HG03025 (cell line): ENCODE data around the gene NDUFS8.

ENCODE experiments used
- ATAC-seq: cut with Tn5 transposase; IDR thresholded peaks from one replicate; pipeline ENCODE4 v1.9.1; 2021; ENCODE audit warnings: mild to moderate bottlenecking, moderate library complexity; ENCODE audit not compliant: unreplicated experiment, low FRiP score

Gene NDUFS8

DNA sequence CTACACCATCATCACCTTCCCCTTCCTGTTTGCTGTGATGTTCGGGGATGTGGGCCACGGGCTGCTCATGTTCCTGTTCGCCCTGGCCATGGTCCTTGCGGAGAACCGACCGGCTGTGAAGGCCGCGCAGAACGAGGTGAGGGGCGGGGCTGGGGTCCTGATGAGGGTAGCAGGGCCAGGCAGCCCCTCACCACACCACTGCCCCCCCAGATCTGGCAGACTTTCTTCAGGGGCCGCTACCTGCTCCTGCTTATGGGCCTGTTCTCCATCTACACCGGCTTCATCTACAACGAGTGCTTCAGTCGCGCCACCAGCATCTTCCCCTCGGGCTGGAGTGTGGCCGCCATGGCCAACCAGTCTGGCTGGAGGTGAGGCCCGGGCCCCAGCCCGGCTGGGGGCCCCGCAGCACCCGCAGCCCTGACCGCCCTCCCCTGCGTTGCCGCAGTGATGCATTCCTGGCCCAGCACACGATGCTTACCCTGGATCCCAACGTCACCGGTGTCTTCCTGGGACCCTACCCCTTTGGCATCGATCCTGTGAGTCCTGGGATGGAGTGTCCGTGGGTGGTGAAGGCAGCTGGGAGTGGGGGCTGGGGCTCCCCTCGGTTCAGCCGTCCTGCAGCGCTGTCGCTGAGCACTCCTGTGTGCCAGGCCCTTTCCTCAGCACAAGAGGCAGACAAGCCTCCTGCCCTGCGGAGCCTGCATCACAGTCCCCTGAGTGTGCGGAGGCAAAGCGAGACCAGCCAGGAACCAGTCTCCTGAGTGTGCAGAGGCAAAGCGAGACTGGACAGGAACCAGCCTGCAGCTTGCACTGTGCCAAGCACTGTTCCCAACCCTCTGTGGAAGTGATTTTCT lies 17.2 kb downstream of the NDUFS8 start:
- no peak for ATAC-seq

- no peak for ATAC-seq
Observed at GRCh38 chr11:68048681-68049508, 18.4 kb downstream of the NDUFS8 start.

DNA sequence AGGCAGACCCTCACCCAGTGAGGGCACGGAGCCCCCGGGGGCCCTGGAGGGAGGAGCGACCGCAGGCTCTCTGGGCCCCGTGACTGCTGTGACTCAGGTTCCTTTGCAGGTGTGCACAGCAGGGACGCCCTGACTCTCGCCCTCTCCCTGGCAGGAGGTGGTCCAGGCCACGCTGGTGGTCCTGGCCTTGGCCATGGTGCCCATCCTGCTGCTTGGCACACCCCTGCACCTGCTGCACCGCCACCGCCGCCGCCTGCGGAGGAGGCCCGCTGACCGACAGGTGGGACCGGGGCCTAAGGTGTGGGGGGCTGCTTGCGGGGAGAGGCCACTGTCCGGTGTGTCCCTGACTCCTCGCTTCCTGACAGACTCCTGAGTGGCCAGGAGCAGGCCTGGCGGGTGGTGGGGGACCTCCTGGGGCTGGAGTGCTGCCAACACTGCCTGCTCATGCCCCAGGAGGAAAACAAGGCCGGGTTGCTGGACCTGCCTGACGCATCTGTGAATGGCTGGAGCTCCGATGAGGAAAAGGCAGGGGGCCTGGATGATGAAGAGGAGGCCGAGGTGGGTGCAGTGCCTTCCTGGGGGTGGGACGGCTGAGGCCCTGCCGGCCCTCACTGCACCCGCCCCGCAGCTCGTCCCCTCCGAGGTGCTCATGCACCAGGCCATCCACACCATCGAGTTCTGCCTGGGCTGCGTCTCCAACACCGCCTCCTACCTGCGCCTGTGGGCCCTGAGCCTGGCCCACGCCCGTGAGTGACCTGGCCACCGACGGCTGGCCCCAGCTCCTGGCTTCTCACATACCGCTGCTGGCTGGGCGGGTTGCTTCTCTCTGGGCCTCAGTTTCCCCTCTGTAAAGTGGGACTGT lies 19.3 kb downstream of the NDUFS8 start:
- no peak for ATAC-seq

DNA sequence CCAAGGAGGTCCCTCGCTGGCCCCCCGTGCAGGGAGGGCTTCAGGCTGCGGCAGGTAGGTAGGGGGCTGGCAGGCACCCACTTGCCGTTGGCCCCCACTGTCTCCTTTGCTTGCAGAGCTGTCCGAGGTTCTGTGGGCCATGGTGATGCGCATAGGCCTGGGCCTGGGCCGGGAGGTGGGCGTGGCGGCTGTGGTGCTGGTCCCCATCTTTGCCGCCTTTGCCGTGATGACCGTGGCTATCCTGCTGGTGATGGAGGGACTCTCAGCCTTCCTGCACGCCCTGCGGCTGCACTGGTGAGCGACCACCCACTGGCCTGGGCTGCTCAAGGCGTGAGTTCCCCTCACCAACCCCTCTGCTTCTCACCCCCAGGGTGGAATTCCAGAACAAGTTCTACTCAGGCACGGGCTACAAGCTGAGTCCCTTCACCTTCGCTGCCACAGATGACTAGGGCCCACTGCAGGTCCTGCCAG lies 19.9 kb downstream of the NDUFS8 start:
- no peak for ATAC-seq

GRCh38 chr11:68051191-68052136 lies 21.0 kb downstream of the NDUFS8 start:
- ATAC-seq: no peak

DNA sequence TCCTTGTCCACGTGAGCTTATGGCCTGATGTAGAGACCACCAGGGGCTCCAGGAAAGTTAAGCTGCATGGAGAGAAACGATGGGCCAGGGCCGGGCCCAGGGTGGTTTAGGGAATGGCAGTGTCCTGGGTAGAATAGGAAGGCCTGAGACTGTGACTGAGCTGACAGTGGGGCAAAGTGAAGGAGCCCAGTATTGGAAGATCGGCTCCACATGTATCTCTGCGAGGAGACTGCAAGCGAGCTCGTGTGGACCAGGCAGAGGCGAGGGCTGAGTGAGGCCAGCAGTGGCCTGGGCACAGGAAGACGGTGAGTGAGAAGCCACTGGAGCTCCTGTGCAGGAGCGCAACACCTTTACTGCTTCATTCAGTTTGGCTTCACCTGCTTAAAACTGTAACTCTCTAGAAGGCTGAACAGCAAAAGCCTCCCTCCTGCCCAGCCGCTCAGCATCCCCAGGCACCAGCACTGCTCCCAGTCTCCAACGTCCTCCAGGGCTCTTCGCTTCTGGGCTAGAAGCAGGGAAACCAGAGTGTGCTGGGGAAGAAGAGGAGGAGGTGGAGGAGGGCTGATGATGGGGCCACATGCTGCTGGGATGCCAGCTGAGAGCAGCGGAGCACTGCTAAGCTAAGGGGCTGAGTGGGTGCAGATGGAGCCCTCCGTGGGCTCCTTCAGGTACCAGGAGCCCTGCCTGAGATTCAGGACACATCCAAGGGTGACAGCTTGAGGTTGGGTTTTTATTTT lies 21.8 kb downstream of the NDUFS8 start:
- ATAC-seq: no peak

GRCh38 chr11:68053117-68053516 lies 22.6 kb downstream of the NDUFS8 start:
- ATAC-seq: no peak

- ATAC-seq: no peak
Observed at GRCh38 chr11:68053981-68054812, 23.7 kb downstream of the NDUFS8 start.

DNA sequence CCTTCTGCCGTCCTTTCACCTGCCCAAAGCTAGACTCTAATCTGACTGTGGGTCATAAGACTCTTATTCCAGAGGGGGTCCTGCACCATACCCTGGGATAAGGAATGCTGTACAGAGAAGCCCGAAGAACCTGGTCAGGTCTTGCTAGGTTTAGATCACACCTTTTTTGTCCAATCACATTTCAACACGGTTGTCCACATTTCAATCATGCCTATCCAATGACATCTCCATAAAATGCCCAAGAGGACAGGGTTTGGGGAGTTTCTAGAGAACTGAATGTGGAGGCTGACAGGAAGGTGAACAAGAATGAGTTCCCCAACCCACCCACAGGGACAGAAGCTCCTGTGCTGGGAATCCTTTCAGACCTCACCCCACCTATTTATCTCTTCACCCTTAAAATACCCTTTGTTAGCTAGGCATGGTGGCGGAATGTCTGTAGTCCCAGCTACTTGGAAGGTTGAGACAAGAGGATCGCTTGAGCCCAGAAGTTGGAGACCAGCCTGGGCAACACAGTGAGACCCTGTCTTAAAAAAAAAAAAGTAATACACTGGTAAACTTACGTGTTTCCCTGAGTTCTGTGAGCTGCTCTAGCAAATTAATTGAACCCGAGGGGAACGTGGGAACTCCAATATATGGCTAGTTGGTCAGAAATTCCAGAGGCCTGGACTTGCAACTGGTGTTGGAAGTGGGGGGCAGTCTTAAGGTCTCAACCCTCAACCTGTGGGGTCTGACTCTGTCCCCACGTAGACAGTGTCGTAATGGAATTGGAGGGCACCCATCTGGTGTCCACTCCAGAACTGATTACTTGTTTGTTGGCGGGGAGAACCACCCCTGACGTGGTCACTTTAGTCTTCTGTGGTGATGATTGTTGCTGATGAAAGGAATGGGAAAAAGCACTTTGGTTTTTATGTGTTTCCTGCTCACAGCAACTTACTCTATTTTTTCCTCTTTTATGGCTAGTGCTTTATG lies 26.1 kb downstream of the NDUFS8 start:
- ATAC-seq: no peak

DNA sequence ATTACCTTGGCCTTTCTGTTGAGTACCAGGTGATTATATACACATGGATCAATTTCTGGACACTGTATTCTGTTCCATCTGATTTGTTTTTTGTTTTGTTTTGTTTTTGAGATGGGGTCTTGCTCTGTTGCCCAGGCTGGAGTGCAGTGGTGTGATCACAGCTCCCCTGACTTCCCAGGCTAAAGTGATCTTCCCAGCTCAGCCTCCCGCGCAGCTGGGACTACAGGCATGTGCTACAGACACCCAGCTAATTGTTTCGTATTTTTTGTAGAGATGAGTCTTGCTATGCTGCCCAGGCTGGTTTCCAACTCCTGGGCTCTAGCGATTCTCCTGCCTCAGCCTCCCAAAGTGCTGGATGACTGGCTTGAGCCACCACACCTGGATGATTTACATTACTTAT lies 27.3 kb downstream of the NDUFS8 start:
- no peak for ATAC-seq

GRCh38 chr11:68061508-68061907 lies 31.0 kb downstream of the NDUFS8 start:
- no peak for ATAC-seq

GRCh38 chr11:68064926-68065325 lies 34.4 kb downstream of the NDUFS8 start:
- no peak for ATAC-seq

GRCh38 chr11:68065841-68066240 lies 35.4 kb downstream of the NDUFS8 start:
- no peak for ATAC-seq

DNA sequence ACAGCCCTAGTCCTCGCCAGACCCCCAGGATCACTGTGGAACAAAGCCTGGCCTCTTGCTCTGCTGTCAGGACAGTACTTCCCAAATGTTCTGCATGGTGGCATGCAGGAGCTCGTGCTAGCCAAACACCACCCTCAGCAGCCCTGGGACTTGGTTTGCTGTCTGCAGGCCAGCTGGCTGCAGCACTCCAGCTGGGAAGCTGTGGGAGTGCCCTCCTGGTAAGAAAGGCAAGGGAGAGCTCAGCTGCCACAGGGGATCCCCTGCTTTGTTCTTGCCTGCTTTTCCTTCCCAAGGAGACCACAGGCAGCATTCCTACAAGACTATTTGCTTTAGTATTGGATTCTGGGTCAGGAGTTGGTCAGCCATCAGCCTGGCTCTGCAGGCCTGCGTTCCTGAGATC lies 36.3 kb downstream of the NDUFS8 start:
- ATAC-seq: no peak

DNA sequence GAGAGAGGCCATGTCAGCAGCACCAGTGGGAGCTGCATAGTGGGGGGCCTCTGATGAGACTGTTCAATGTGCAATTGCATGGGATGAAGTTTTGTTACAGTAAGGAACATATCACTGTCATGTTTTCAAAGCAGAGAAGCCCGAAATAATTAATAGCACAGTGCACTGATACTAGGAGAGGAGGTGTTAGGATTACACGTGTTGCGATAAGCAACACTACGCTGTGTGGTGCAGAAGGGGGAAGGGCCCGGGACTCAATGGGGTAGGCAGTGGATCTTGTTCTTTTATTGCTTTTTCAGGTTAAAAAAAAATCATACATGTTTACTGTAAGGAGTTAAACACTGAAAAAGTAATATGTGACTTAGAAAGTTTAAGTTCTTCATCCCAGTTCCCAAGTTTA lies 37.5 kb downstream of the NDUFS8 start:
- ATAC-seq: no peak

DNA sequence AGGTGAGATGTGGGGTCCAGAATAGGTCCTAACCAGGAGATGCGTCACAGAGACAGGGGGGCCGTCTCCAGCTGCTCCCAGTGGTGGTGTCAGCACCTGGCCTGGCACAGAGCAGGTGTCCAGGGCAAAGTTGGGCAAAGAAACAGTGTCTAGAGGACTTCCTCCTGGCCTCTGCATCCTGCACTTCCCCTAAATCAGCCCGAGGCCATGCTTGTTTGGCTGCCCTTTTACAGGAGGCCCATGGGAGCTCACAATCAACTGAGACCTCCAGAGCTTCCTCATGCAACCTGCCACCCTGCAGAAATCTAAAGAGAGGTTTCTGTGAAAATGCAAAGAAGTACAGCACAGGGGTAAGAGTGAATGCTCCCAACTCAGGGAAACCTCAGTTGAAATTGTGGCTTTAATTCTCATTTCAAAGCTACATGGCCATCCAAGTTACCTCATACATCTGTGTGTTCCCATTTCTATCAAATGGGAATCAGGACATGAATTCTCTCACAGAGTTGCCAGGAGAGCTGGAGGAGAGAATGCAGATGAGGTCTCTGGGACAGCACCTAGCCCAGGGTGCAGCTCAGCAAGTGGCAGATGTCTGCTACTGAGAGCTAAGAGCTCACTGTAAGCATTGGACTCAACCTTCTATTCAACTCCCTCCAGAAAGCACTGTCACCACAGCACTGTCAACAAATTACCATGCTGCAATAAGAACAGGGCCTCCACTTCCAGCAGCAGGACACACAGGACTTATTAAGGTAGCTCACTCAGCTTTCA lies 41.0 kb downstream of the NDUFS8 start:
- ATAC-seq: no peak
